GM19099 (cell line): ENCODE results near the gene CHD6.

Experiments used
- POLR2A ChIP-seq: IDR thresholded peaks from 3 replicates; pipeline ENCODE4 v1.6.1; 2011; ENCODE audit warnings: low read depth; ENCODE audit not compliant: insufficient read length; ENCODE audit errors: extremely low read depth

Gene CHD6

DNA sequence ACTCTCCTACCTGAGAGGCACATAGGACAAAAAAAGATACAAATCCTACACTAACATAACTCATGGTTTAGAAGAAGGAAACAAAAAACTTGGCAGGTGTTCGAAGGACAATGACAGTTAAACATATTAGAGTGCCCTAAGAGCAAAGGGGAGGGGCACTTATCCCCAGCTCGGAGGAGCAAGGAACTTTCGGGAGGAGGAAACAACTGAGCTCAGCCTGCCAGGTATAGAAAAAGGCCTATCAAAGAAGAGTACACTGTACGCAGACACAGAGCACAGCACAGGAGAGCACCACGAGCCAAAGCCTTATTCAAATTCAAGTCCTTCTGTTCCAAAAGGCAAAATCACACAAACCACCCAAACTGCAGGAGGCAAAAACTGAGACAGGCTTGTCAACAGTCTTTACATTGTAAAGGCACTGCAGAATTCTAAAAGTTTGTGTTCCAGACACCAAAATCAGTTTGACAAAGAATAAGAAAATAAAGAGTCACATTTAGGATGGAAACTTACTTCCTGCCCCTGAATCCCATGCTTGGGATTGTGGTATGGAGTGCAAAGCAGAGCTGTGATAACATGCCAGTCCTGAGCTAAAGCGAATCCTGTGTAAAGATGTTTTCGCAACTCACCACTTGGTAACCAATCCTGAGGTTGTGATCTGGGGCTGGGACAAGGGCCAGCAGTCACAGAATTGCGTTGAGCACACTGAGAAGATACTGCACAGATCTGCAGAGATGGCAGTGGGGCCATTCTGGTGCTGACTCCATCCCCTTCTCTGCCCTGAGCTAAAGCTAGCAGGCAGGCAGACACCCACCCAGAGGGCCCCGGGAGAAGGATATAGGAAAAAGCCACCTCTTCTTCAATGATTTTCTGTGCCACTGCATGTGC lies 108.6 kb downstream of the CHD6 start:
- TF ChIP-seq POLR2A = no peak

DNA sequence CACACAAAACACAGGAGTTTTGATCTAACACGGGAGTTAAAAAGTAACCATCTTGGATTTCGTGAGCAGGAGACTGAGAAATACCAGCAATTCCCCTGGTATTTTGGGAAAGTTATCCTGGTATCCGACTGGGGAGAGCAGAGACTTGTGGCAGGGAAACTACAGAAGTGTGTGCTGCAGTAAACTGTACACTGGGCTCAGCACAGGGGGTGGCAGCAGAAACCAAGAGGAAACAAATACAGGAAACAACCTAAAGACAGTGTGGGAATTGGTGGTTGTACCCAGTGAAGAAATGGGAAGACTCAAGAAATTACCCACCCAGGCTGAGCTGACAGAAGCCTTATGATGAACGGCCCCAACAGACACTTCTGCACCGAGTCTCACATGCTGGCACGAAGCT lies 109.8 kb downstream of the CHD6 start:
- no peak for TF ChIP-seq POLR2A

DNA sequence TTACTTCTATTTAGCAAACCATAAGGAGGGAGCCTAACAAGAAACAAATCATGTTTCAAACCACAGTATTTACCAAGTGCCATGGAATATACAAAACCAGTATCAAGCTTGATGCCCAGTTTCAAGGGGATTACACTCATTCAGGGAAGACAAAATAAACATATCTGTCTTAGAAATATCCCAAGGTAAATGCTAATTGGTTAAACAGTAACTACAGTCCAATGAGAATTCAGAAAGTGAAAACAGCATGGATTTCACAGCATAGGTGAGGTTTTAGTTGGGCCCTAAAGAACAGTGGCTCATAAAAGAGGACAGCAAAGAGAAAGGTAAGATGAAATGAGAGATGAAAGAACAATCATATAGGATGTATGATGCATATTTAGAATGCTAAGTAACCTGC lies 110.3 kb downstream of the CHD6 start:
- no peak for TF ChIP-seq POLR2A

DNA sequence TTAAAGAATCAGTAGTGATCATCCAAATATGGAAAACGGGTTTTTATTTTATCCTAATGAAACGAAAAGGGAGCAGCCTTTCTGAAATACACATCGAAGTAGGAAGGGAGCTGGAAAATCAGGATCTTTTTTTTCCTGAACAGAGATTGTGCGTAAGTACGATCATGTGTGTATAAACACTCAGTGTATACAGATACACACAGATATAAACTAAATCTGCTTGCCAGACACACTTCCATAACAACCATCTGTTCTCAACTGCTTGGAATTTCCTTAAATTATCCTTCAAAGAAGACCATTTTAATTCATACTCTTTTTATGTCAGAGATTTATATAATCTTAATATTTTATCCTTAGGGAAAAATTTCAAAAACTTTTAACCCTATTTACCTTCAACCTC lies 110.7 kb downstream of the CHD6 start:
- TF ChIP-seq POLR2A = no peak

DNA sequence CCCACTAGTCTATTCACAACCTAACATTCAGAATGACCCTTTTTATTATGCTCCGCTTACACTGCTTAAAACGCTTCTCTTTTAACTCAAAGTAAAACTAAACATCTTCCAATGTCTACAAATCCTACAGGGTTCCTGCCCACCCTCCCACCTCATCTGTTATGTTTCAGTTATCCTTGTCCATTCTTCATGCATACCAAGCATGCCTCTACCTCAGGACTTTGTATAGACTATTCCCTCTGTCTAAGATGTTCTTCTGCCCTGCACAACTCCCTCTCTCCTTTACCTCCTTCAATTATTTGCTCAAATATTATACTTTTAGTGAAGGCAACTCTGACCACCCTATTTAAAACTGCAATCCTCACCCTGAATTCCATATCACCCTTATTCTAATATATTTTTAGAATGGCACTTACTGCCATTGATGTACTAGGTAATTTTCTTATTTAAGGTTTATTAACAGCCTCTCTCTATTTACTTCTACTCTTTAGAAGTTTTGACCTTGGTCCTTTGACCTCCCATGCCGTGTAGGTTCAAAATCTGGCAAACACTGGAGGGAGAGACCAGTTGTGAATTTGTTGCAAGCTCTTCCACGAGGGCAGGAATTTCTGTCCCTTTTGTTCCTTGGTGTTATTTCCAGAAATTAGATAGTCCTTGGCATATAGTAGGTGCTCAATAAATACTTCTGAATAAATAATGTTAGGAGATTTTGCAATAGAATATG lies 111.8 kb downstream of the CHD6 start:
- TF ChIP-seq POLR2A = no peak

DNA sequence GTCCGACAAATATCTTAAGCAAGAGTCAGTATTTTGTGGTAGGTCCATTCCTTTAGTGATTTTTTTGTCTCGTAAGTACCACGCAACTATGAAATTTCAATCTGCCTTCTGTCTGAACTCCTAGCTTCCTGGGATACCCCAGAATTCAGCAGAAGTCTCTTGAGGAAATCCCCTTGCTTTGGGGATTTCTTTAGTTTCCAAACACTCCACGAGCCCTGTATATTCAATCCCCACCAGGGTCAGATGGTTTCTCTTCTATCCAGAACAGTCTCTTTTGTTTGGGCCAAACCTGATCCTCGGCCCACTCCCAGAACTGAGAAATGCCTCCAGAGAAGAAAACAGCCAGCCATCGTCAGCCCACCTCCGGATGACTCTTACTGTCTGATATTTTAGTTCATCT lies 113.0 kb downstream of the CHD6 start:
- no peak for TF ChIP-seq POLR2A

DNA sequence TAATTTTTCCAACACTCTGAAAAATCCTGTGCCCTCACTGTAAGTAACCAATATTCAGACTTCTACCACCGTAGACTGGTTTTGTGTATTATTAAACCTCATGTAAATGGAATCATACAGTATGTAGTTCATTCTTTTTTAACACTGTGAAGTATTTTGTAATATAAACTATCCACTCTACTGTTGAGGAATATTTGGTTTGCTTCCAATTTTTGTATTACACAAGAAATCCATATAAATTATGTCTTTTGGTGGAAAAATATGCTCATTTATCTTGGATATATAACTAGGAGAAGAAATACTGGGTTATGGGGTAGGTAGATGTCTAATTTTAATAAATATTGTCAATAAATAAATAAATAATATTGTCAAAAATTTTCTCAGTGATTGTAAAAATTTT lies 116.8 kb downstream of the CHD6 start:
- TF ChIP-seq POLR2A = no peak

DNA sequence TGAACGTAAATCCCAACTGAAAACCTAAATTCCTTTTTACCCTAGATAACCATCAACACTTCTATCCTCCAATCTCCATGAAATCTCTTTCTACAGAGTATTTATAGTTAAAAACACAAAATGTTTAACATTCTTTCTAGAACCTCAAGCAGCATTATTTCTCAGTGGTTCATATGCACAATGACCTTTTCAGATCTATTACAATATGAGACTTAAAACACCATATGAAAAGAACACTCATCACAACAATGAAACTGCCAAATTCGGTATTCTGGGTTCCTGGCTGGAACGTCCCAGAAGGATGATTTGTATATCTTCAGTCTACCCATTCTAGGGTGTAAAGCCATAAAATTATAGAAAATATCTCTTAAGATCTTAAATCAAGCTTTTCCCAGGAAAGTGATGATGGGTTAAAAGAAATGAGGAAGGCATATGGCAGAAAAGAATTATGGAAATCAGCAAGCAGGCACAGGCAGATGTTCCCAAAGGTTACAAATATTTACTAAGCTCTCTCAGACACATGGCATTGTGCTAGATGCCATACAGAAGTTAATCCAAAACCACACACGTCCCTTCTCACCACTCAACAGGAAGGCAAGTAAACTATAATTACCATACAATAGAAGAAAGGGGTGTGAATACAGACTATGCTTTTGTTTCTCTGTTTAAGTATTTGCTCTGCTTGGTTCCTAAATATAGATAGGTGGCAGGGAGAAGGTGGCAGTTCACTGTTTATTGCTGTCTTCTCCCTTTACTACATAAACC lies 118.0 kb downstream of the CHD6 start:
- no peak for TF ChIP-seq POLR2A

DNA sequence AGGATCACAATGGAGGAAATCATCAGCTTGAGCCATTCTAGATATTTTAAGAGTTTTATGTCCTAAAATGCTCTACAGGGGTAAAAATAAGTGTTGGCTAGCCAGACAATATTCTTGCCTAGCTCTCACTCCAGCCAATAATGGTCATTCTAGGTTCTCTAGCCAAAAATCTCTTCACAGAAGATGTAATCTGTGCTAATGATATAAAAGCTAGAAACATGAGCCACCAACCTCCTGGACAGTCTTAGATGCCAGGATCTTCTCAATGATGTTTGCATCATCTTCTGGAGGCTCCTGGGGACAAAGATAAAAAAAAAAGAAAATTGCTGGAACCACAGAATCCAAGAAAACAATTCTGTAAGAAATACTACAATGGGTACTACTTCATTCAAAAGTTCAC lies 119.1 kb downstream of the CHD6 start:
- TF ChIP-seq POLR2A = no peak

DNA sequence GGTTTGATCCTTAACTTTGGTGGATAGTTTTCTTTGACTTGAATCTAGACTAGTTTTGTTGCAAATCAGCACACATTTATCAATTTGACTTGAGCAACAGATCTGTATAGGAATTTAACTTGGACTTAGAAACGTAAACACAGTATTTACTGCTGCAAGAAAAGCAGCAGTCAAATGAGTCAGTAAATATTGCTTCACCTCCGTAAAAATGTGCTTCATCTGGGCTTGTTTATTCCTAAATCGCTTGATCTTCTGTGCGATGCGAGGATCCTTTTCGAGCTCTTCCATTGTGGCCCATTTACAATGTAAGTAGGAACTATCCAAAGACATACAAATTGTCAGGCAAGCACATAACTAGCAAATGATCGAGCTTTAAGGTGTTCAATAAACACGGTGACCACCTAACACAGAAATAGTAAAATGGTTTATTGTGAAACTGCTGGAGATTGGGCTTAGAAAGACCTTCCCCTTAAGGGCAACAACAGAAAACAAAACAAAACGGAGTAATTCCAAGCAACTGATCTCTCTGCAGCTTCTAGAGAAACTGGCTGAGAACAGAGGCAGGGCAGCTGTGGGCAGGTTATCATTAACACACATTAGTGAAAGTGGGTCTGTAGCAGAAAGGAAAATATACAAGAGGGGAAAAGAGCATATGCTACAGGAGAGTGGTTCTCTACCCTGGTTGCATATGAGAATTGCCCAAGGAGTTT lies 120.8 kb downstream of the CHD6 start:
- no peak for TF ChIP-seq POLR2A

DNA sequence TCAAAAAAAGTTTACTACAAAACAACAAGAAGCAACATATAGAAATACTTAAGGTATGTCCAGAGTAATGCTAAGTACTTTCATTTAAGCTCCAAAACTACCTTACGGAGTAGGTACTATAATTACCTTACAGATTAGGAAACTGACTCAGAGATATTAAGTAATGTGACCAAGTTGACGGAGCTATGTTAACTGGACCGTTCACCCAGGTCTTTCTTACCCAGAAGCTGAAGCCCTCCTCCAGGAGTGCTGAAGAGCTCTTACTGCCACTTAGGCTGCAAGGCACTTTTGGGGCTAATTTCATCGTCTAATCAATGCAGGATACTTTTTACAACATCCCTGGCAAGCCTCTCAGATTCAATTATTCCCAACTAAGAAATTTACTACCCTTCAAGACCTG lies 123.7 kb downstream of the CHD6 start:
- no peak for TF ChIP-seq POLR2A

DNA sequence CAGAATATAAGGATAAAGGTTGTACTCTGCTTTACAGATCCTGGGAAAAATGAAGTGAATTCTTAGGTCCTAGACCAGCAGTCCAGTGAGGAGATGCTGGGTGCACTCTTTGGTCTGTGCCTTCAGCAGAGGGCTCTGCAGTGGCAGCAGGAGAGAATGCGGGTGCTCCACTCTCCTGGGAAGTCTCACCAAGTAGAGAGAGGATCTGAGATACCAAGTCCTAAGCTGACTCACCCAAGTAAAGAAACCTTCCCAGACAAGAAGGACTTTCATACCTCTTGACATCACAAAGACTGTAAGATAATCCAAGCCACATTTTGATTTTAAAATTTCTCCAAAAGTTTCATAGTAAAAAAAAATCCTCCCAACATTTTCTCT lies 134.6 kb downstream of the CHD6 start:
- TF ChIP-seq POLR2A = no peak

DNA sequence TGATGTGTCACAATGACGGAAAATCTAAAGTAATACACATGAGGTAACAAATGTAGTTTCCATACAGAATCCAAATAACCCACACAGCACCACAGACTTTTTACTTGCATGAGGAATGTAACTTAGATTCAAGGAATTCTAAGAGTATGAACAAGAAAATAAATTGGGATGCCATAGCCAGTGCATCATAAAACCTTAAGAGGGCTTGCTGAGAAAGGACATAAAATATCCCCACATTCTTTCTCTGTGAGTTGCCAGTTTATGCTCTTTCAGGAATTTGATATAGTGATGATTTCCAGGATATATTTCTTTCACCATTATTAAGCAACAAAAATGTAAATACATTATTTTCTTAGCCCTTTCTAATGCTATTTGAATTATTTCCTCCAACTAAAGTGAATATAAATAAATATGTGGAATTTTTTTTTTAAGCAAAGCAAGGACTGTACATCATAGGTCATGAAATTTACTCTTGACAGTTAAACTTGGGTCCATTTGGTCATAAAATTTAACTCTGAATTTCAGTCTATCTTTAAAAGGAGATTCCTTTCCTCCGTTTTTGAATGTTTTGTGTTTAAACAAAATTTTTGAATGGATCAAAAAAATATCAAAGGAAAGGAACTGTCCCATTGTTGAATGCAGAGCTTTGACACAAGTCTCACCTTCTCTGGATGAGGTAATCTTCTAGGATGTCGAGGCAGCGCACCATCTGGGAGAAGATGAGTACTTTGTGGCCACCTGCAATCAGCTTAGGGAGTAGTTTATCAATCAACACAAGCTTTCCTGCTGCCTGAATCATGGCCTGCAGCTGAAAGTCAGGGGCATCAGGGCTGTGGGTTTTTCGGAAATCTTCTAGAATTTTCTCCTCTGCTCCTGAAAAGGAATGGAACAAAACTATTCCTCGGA lies 135.3 kb downstream of the CHD6 start:
- no peak for TF ChIP-seq POLR2A

DNA sequence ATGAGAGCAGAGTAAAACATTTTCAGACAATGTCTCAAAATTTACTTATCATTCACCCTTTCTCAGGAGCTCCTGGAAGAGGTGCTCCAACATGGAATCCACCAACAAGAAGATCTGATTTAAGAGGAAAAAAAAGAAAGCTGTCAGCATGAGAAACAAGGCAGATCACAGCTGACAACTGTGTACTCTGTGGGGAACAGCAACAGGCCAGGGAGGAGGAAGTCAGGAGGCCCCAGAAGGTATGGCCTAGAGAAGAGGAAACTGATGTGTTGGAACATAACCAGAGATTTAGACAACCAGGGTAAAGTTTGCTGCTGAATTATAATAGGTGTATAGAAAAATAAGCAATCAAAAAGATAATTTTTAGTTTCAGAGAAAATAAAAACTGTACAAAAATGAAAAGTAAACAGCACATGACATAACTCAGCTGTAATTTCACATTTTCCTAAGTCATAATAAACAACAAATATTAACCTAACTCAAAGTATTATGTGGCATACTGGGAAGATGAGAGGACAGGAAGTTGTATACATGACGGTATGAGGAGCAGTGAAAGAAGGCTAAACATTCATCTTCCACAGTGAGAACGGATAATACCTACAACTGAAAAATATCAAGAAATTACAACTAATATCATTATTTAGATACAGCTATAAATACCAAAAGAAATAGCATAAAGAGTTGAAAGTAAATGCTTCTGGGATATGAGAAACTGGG lies 138.0 kb downstream of the CHD6 start:
- TF ChIP-seq POLR2A = no peak

DNA sequence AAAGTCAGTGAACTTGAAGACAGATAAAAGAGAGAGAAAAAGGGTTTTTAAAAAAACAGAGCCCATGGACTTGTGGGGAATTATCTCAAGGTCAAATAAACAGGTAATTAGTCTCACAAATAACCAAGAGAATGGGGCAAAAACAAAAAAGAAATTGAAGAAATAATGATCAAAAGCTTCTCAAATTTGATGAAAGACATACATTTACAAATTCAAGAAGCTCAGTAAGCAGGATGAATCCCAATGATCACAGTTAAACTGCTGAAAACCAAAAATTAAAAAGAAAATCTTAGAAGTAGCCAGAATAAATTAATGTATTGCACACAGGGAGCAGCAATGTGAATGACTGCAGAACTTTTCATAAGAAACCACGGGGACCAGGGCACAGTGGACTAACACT lies 139.1 kb downstream of the CHD6 start:
- TF ChIP-seq POLR2A = no peak
